ENCODE results near the gene SLC22A3.

SLC22A3 gene

GRCh38 chr6:160418370-160418769 is 70.2 kb downstream of the SLC22A3 start:
- no peak for DNase-seq

- DNase-seq, result no peak
Measured at GRCh38 chr6:160419488-160419887, 71.3 kb downstream of the SLC22A3 start.

- DNase-seq, result no peak
Measured at GRCh38 chr6:160420253-160420968, 72.2 kb downstream of the SLC22A3 start.

- no peak for DNase-seq
Measured at GRCh38 chr6:160420969-160421556, 72.9 kb downstream of the SLC22A3 start.

GRCh38 chr6:160421854-160422253 is 73.7 kb downstream of the SLC22A3 start:
- no peak for DNase-seq

GRCh38 chr6:160424256-160424655 is 76.1 kb downstream of the SLC22A3 start:
- no peak for DNase-seq

- DNase-seq, result no peak
Measured at GRCh38 chr6:160426136-160426535, 78.0 kb downstream of the SLC22A3 start.

GRCh38 chr6:160427312-160428068 is 79.3 kb downstream of the SLC22A3 start:
- DNase-seq, result no peak

- no peak for DNase-seq
Measured at GRCh38 chr6:160428069-160428430, 79.9 kb downstream of the SLC22A3 start.

GRCh38 chr6:160428818-160429619 is 80.8 kb downstream of the SLC22A3 start:
- DNase-seq, result no peak

- DNase-seq, result no peak
Measured at GRCh38 chr6:160429620-160429895, 81.4 kb downstream of the SLC22A3 start.

- no peak for DNase-seq
Measured at GRCh38 chr6:160430203-160430602, 82.0 kb downstream of the SLC22A3 start.

GRCh38 chr6:160430751-160431150 is 82.6 kb downstream of the SLC22A3 start:
- DNase-seq, result no peak

GRCh38 chr6:160431226-160431625 is 83.0 kb downstream of the SLC22A3 start:
- no peak for DNase-seq

GRCh38 chr6:160431791-160432404 is 83.7 kb downstream of the SLC22A3 start:
- no peak for DNase-seq

- DNase-seq, result no peak
Measured at GRCh38 chr6:160435935-160436334, 87.8 kb downstream of the SLC22A3 start.

- no peak for DNase-seq
Measured at GRCh38 chr6:160437154-160437553, 89.0 kb downstream of the SLC22A3 start.

- DNase-seq, result no peak
Measured at GRCh38 chr6:160437775-160438174, 89.6 kb downstream of the SLC22A3 start.

- no peak for DNase-seq
Measured at GRCh38 chr6:160438481-160438880, 90.3 kb downstream of the SLC22A3 start.

- DNase-seq, result no peak
Measured at GRCh38 chr6:160439751-160440150, 91.6 kb downstream of the SLC22A3 start.

- no peak for DNase-seq
Measured at GRCh38 chr6:160442151-160442550, 94.0 kb downstream of the SLC22A3 start.

GRCh38 chr6:160445130-160445529 is 97.0 kb downstream of the SLC22A3 start:
- no peak for DNase-seq

GRCh38 chr6:160447350-160447749 is 99.2 kb downstream of the SLC22A3 start:
- no peak for DNase-seq
